Iris pigment epithelial cell (primary cell): ENCODE measurements around the gene NUDT3.
"Not testable (repeated sequence)": the region's sequence is repeated elsewhere in the genome, so short reads cannot be mapped to it uniquely, and the experiment has no call there.

Experiments used
- DNase-seq: peaks from one replicate; pipeline ENCODE4 v3.0.0-alpha.2; 2011; ENCODE audit warnings: low read depth

Gene NUDT3

GRCh38 chr6:34285448-34286164 lies 106.9 kb downstream of the NUDT3 start:
- DNase-seq, result no peak

- peak; percentile 89 for DNase-seq
These were observed 107.7 kb downstream of the NUDT3 start for GRCh38 chr6:34284563-34285447.

GRCh38 chr6:34281702-34282334 lies 110.7 kb downstream of the NUDT3 start:
- no peak for DNase-seq

- DNase-seq, result no peak
These were observed 112.3 kb downstream of the NUDT3 start for GRCh38 chr6:34280216-34280615.

GRCh38 chr6:34278833-34279232 lies 113.6 kb downstream of the NUDT3 start:
- no peak for DNase-seq

- DNase-seq, result no peak
These were observed 114.7 kb downstream of the NUDT3 start for GRCh38 chr6:34277763-34278112.

GRCh38 chr6:34276881-34277762 lies 115.3 kb downstream of the NUDT3 start:
- DNase-seq, result no peak

- no peak for DNase-seq
These were observed 116.3 kb downstream of the NUDT3 start for GRCh38 chr6:34276191-34276590.

GRCh38 chr6:34275128-34275804 lies 117.2 kb downstream of the NUDT3 start:
- no peak for DNase-seq

GRCh38 chr6:34274129-34274528 lies 118.3 kb downstream of the NUDT3 start:
- DNase-seq, result no peak

GRCh38 chr6:34273242-34273805 lies 119.1 kb downstream of the NUDT3 start:
- DNase-seq, result peak; percentile 68

GRCh38 chr6:34272013-34272926 lies 120.2 kb downstream of the NUDT3 start:
- no peak for DNase-seq

GRCh38 chr6:34269658-34270341 lies 122.7 kb downstream of the NUDT3 start:
- not testable (repeated sequence) for DNase-seq

- DNase-seq, result not testable (repeated sequence)
These were observed 123.3 kb downstream of the NUDT3 start for GRCh38 chr6:34269132-34269531.

GRCh38 chr6:34267746-34268145 lies 124.7 kb downstream of the NUDT3 start:
- no peak for DNase-seq

GRCh38 chr6:34263484-34263883 lies 129.0 kb downstream of the NUDT3 start:
- DNase-seq, result not testable (repeated sequence)

- no peak for DNase-seq
These were observed 131.7 kb downstream of the NUDT3 start for GRCh38 chr6:34260576-34261267.

GRCh38 chr6:34259529-34260069 lies 132.9 kb downstream of the NUDT3 start:
- no peak for DNase-seq
